ENCODE data around the gene SLC6A8. TPM values are rescaled to one million over a fixed set of nuclear protein-coding genes. Genes with fewer than 3 reads are reported as not detected.

Gene SLC6A8
- total and polyA plus RNA-seq, 2 of the 4 experiments (the other 2 are of a cell fraction): 7.2 to 25.5 TPM

DNA sequence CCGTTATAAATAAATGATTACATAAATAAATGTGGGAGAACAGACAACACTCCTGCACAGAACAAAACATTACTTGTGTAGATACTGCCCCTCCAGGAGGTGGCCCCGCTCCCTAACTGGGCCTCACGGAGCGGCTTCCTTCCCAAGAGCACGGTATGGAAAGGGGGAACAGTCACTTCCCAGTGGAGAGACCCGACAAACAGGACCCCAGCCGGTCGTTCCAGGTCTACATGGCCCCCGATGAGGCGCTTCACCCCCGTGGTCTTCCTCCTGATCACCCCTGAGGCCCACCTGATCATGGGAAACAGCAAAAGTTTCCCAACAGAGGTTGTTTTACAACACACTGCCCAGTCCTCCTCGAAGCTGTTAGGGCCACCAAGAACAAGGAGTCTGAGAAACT lies 6.6 kb upstream of the SLC6A8 start:
- H4K91ac ChIP-seq (ENCODE audit: insufficient read depth, low read depth, low read length): no peak overlapping the region
- no peak overlapping the region for H4K5ac ChIP-seq (ENCODE audit: low read depth, low read length)
- H3K18ac ChIP-seq (ENCODE audit: low read depth, low read length): no peak overlapping the region
- dilution Hi-C loops (cut with HindIII; ENCODE audit: low sequenced_read_pairs, unreplicated experiment): no loop called here
- no peak overlapping the region for H4K8ac ChIP-seq (ENCODE audit: low read depth in 2 of 2, low read length in 2 of 2)
- no peak overlapping the region for H2AK5ac ChIP-seq (ENCODE audit: low read depth, low read length)
- POLR2A ChIA-PET (ENCODE audit: unreplicated experiment): no interaction called here
- no peak overlapping the region for H2BK120ac ChIP-seq (ENCODE audit: low read depth, low read length)
- no peaks in the 10 kb centered on the region for H3K9me1 ChIP-seq (ENCODE audit: insufficient read depth, low read length)
- no peak overlapping the region for H3K9ac ChIP-seq (ENCODE audit: low read depth, low read length)
- H2AFZ ChIP-seq (replicated peaks; ENCODE audit: low read length, poor library complexity): no peak overlapping the region
- WGBS, 2 experiments (ENCODE audit: extremely low coverage in 2 of 2, insufficient read length in 1 of 2): no CpG with 5 or more reads among the region's 12 CpGs
- DNase-seq: no peak
- no peak; the same call in 1 of the 2 replicates for ATAC-seq (ENCODE audit: low read depth)
- H3K9me3 ChIP-seq (ENCODE audit: control insufficient read depth, insufficient read depth, low read length): peaks cover 8% of the 10 kb centered on the region; the same call in 1 of the 2 replicates
- H2BK15ac ChIP-seq (ENCODE audit: low read depth, low read length): no peak overlapping the region
- no peaks in the 10 kb centered on the region for H3K4me1 ChIP-seq (ENCODE audit: control insufficient read depth, insufficient read depth, low read length)
- H4K20me1 ChIP-seq (ENCODE audit: insufficient read depth, low read length): no peaks in the 10 kb centered on the region
- H3K4me3 ChIP-seq (ENCODE audit: insufficient read depth, low read depth, low read length): no peak overlapping the region
- TF ChIP-seq MAZ (IDR thresholded peaks at IDR 0.05; ENCODE audit: borderline replicate concordance, low read depth, low read length): no peak
- TF ChIP-seq, protein P1, sequence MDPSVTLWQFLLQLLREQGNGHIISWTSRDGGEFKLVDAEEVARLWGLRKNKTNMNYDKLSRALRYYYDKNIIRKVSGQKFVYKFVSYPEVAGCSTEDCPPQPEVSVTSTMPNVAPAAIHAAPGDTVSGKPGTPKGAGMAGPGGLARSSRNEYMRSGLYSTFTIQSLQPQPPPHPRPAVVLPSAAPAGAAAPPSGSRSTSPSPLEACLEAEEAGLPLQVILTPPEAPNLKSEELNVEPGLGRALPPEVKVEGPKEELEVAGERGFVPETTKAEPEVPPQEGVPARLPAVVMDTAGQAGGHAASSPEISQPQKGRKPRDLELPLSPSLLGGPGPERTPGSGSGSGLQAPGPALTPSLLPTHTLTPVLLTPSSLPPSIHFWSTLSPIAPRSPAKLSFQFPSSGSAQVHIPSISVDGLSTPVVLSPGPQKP (IDR thresholded peaks at IDR 0.05; ENCODE audit: borderline replicate concordance, low read depth, low read length): no peak
- no peak for TF ChIP-seq CEBPB (IDR thresholded peaks at IDR 0.05; ENCODE audit: low read depth, low read length)
- no peak for TF ChIP-seq RAD21 (IDR thresholded peaks at IDR 0.05; ENCODE audit: low read length)
- TF ChIP-seq MAFK (IDR thresholded peaks at IDR 0.05; ENCODE audit: low read depth, low read length): no peak
- TF ChIP-seq RCOR1 (IDR thresholded peaks at IDR 0.05; ENCODE audit: insufficient replicate concordance, low read length): no peak
- TF ChIP-seq SMC3 (IDR thresholded peaks at IDR 0.05; ENCODE audit: low read depth, low read length): no peak
- TF ChIP-seq BHLHE40 (IDR thresholded peaks at IDR 0.05; ENCODE audit: low read depth, low read length): no peak
- no peak for TF ChIP-seq RFX5 (IDR thresholded peaks at IDR 0.05; ENCODE audit: low read depth, low read length)
- TF ChIP-seq, protein P2, sequence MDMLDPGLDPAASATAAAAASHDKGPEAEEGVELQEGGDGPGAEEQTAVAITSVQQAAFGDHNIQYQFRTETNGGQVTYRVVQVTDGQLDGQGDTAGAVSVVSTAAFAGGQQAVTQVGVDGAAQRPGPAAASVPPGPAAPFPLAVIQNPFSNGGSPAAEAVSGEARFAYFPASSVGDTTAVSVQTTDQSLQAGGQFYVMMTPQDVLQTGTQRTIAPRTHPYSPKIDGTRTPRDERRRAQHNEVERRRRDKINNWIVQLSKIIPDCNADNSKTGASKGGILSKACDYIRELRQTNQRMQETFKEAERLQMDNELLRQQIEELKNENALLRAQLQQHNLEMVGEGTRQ (IDR thresholded peaks at IDR 0.05; ENCODE audit: low read depth, low read length): no peak
- TF ChIP-seq, protein P3, sequence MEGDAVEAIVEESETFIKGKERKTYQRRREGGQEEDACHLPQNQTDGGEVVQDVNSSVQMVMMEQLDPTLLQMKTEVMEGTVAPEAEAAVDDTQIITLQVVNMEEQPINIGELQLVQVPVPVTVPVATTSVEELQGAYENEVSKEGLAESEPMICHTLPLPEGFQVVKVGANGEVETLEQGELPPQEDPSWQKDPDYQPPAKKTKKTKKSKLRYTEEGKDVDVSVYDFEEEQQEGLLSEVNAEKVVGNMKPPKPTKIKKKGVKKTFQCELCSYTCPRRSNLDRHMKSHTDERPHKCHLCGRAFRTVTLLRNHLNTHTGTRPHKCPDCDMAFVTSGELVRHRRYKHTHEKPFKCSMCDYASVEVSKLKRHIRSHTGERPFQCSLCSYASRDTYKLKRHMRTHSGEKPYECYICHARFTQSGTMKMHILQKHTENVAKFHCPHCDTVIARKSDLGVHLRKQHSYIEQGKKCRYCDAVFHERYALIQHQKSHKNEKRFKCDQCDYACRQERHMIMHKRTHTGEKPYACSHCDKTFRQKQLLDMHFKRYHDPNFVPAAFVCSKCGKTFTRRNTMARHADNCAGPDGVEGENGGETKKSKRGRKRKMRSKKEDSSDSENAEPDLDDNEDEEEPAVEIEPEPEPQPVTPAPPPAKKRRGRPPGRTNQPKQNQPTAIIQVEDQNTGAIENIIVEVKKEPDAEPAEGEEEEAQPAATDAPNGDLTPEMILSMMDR (conservative IDR thresholded peaks at IDR 0.05; ENCODE audit: low read depth, low read length): no peak
- TF ChIP-seq POLR2A (IDR thresholded peaks at IDR 0.05; ENCODE audit: low read depth, low read length): no peak
- TF ChIP-seq CHD1 (IDR thresholded peaks at IDR 0.05; ENCODE audit: low read depth, low read length): no peak
- TF ChIP-seq MXI1 (IDR thresholded peaks at IDR 0.05; ENCODE audit: borderline replicate concordance, low read depth, low read length): no peak
- no peak for TF ChIP-seq FOS (IDR thresholded peaks at IDR 0.05; ENCODE audit: low read depth, low read length)
- no peak for TF ChIP-seq NFE2L2 (IDR thresholded peaks at IDR 0.05; ENCODE audit: low read depth, low read length)
- intact Hi-C loops (cut with micrococcal nuclease): no loop called here
- H2BK5ac ChIP-seq (ENCODE audit: low read depth, low read length, poor library complexity, severe bottlenecking): no peak overlapping the region
- H3K27ac ChIP-seq (ENCODE audit: insufficient read depth, low read length): no peak overlapping the region
- no peak overlapping the region for H3K56ac ChIP-seq (ENCODE audit: extremely low read depth, insufficient read depth, low read length)
- H3K14ac ChIP-seq (replicated peaks; ENCODE audit: low read depth, low read length): no peak overlapping the region
- no peak overlapping the region for H3K4ac ChIP-seq (ENCODE audit: low read depth, low read length)
- H2BK20ac ChIP-seq (ENCODE audit: low read depth, low read length): no peak overlapping the region
- H3K36me3 ChIP-seq (ENCODE audit: control insufficient read depth, insufficient read depth, low read length): no peaks in the 10 kb centered on the region
- BruUV-seq (replicated peaks): no TSS peak
- H2AK9ac ChIP-seq (replicated peaks; ENCODE audit: low read depth, low read length, poor library complexity): no peak overlapping the region
- H3K23ac ChIP-seq (ENCODE audit: low read depth, low read length): no peak overlapping the region
- H3K4me2 ChIP-seq (ENCODE audit: low read depth, low read length): no peak overlapping the region
- H3K79me1 ChIP-seq (ENCODE audit: low read depth in 1 of 2, low read length in 2 of 2): no peaks in the 10 kb centered on the region
- in situ Hi-C loops (cut with MboI; ENCODE audit: low sequenced_read_pairs): no loop called here
- CTCF ChIA-PET: no interaction called here
- H3K27me3 ChIP-seq (ENCODE audit: control insufficient read depth, insufficient read depth, low read length): peaks cover 7% of the 10 kb centered on the region
